ENCODE data around the gene NOVA1. TPM values are rescaled to one million over a fixed set of nuclear protein-coding genes. Genes with fewer than 3 reads are reported as not detected.

The NOVA1 gene
- total and polyA plus RNA-seq, 2 donors (not counting 3 experiments of a cell fraction or from before 2014, with no cell fraction given), result 2.7 to 3.3 TPM

DNA sequence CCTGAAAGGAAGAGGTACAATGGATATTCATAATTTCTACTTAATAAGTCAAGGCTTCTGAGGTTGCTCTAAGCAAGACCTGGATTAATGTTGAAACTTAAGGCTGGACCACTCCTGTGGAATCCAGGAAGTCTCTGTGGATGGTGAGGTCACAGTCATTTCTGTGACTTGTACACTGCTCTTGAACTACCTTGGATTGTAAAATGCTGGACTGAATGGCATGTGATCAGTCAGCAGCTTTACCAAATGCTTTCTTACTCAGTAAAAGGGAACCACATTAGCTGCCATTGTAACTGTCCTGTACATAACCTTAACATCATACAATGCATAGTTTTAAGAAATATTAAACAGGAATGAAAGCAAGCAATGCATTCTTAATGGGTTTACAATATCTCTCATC, 182.9 kb downstream of the NOVA1 start:
- BruUV-seq (replicated peaks), result no TSS peak
- POLR2A ChIA-PET, result no interaction called here
- no peaks in the 10 kb centered on the region for H4K20me1 ChIP-seq (replicated peaks; ENCODE audit: control insufficient read depth, extremely low read depth, insufficient read depth, low read length)

DNA sequence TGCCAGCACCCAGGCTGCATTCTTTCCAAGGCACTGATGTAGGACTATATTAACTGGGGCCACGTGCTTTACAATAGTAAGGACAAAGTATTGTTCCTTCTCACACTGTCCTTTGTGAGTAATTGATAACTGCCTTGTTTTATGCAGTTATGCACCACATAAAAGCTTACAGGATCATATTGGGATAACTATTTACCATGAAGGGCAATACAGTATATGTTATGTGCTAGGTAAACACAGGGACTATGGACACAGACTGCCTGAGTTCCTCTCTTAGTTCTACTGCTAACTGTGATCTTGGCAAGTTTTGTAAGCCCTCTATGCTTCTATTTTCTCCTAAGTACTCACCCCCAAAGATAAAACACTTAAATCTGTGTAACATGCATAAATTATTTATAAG, 183.7 kb downstream of the NOVA1 start:
- Histone ChIP-seq H3K4me1 (ENCODE audit: control insufficient read depth, extremely low read depth, insufficient read depth, low read length) (no peaks in the 10 kb centered on the region), H3K9me1 (replicated peaks; ENCODE audit: control insufficient read depth, extremely low read depth, insufficient read depth, low read length) (no peaks in the 10 kb centered on the region), H3K9me3 (replicated peaks; ENCODE audit: control insufficient read depth, insufficient read depth, low read length) (no peaks in the 10 kb centered on the region), H3K27ac (ENCODE audit: insufficient read depth, low read depth, low read length) (no peak overlapping the region), H3K27me3 (ENCODE audit: control insufficient read depth in 2 of 2, insufficient read depth in 2 of 2, low read length in 2 of 2) (no peaks in the 10 kb centered on the region), H2AFZ (ENCODE audit: low read depth, low read length) (no peak overlapping the region), H3K9ac (replicated peaks; ENCODE audit: extremely low read depth, insufficient read depth, low read length) (no peak overlapping the region), H3K4me3 (replicated peaks in 1 of 3; ENCODE audit: insufficient read depth in 1 of 3, low read depth in 1 of 3, low read length in 3 of 3) (no peak overlapping the region), H3K36me3 (ENCODE audit: control insufficient read depth in 2 of 2, extremely low read depth in 1 of 2, insufficient read depth in 2 of 2, low read length in 2 of 2) (no peaks in the 10 kb centered on the region), H3K79me2 (ENCODE audit: control insufficient read depth, insufficient read depth, low read length) (no peaks in the 10 kb centered on the region), H4K20me1 (replicated peaks; ENCODE audit: control insufficient read depth, extremely low read depth, insufficient read depth, low read length) (no peaks in the 10 kb centered on the region), H3K4me2 (ENCODE audit: insufficient read depth, low read length) (no peak overlapping the region)
- dilution Hi-C loops (cut with MboI; ENCODE audit: extremely low pct_ligation_motif_present, low sequenced_read_pairs) (no loop called here), intact Hi-C loops (cut with micrococcal nuclease) (no loop called here)
- DNase-seq (ENCODE audit: low read depth, low spot score), result no peak
- ChIA-PET CTCF (no interaction called here), POLR2A (no interaction called here)
- no TSS peak for BruUV-seq (replicated peaks)
- FAIRE-seq, result no peak
- TF ChIP-seq, protein P1, sequence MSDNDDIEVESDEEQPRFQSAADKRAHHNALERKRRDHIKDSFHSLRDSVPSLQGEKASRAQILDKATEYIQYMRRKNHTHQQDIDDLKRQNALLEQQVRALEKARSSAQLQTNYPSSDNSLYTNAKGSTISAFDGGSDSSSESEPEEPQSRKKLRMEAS (IDR thresholded peaks at IDR 0.05; ENCODE audit: insufficient read depth, insufficient read length), result no peak
- TF ChIP-seq, protein P2, sequence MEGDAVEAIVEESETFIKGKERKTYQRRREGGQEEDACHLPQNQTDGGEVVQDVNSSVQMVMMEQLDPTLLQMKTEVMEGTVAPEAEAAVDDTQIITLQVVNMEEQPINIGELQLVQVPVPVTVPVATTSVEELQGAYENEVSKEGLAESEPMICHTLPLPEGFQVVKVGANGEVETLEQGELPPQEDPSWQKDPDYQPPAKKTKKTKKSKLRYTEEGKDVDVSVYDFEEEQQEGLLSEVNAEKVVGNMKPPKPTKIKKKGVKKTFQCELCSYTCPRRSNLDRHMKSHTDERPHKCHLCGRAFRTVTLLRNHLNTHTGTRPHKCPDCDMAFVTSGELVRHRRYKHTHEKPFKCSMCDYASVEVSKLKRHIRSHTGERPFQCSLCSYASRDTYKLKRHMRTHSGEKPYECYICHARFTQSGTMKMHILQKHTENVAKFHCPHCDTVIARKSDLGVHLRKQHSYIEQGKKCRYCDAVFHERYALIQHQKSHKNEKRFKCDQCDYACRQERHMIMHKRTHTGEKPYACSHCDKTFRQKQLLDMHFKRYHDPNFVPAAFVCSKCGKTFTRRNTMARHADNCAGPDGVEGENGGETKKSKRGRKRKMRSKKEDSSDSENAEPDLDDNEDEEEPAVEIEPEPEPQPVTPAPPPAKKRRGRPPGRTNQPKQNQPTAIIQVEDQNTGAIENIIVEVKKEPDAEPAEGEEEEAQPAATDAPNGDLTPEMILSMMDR (IDR thresholded peaks at IDR 0.05; ENCODE audit: extremely low read depth in 1 of 2, insufficient read depth in 1 of 2, low read depth in 1 of 2, low read length in 2 of 2), result no peak
- no peak for TF ChIP-seq GATA2 (IDR thresholded peaks at IDR 0.05; ENCODE audit: insufficient read depth, insufficient read length, low read depth, low read length)
- no peak for TF ChIP-seq POLR2A (IDR thresholded peaks at IDR 0.05; ENCODE audit: low read depth, low read length)
- no peak for TF ChIP-seq MYC (IDR thresholded peaks at IDR 0.05; ENCODE audit: low read depth, low read length)
- no peak for TF ChIP-seq FOS (IDR thresholded peaks at IDR 0.05; ENCODE audit: borderline replicate concordance, insufficient read depth, low read length)
- TF ChIP-seq POLR2AphosphoS5 (IDR thresholded peaks at IDR 0.05; ENCODE audit: insufficient read depth, low read depth, low read length), result no peak
- TF ChIP-seq EZH2 (IDR thresholded peaks at IDR 0.05; ENCODE audit: borderline replicate concordance, low read depth, low read length, severe bottlenecking), result no peak
- no peak for TF ChIP-seq JUN (IDR thresholded peaks at IDR 0.05; ENCODE audit: borderline replicate concordance, insufficient read depth, insufficient read length, low read depth)

More for the DNA sequence above, 182.9 kb downstream of the NOVA1 start:
- no peaks in the 10 kb centered on the region for H3K79me2 ChIP-seq (ENCODE audit: control insufficient read depth, insufficient read depth, low read length)
- no peak overlapping the region for H3K4me3 ChIP-seq (replicated peaks in 1 of 3; ENCODE audit: insufficient read depth in 1 of 3, low read depth in 1 of 3, low read length in 3 of 3)
- no peaks in the 10 kb centered on the region for H3K9me3 ChIP-seq (replicated peaks; ENCODE audit: control insufficient read depth, insufficient read depth, low read length)
- H3K27ac ChIP-seq (ENCODE audit: insufficient read depth, low read depth, low read length), result no peak overlapping the region
- no peak overlapping the region for H3K4me2 ChIP-seq (ENCODE audit: insufficient read depth, low read length)
- DNase-seq (ENCODE audit: low read depth, low spot score) (no peak), FAIRE-seq (no peak)
- CTCF ChIA-PET, result no interaction called here
- intact Hi-C loops (cut with micrococcal nuclease) (no loop called here), dilution Hi-C loops (cut with MboI; ENCODE audit: extremely low pct_ligation_motif_present, low sequenced_read_pairs) (no loop called here)
- no peak overlapping the region for H3K9ac ChIP-seq (replicated peaks; ENCODE audit: extremely low read depth, insufficient read depth, low read length)
- H3K9me1 ChIP-seq (replicated peaks; ENCODE audit: control insufficient read depth, extremely low read depth, insufficient read depth, low read length), result no peaks in the 10 kb centered on the region
- TF ChIP-seq GATA2 (IDR thresholded peaks at IDR 0.05; ENCODE audit: insufficient read depth, insufficient read length, low read depth, low read length), result no peak
- TF ChIP-seq, protein P2 (IDR thresholded peaks at IDR 0.05; ENCODE audit: extremely low read depth in 1 of 2, insufficient read depth in 1 of 2, low read depth in 1 of 2, low read length in 2 of 2), result no peak
- H3K36me3 ChIP-seq (ENCODE audit: control insufficient read depth in 2 of 2, extremely low read depth in 1 of 2, insufficient read depth in 2 of 2, low read length in 2 of 2), result no peaks in the 10 kb centered on the region
- H2AFZ ChIP-seq (ENCODE audit: low read depth, low read length), result no peak overlapping the region
- H3K4me1 ChIP-seq (ENCODE audit: control insufficient read depth, extremely low read depth, insufficient read depth, low read length), result no peaks in the 10 kb centered on the region
- H3K27me3 ChIP-seq (ENCODE audit: control insufficient read depth in 2 of 2, insufficient read depth in 2 of 2, low read length in 2 of 2), result no peaks in the 10 kb centered on the region

Data from endothelial cell of umbilical vein (primary cell).